Activated CD4-positive, alpha-beta T cell treated with anti-CD3 and anti-CD28 coated beads for 36 hours (primary cell): ENCODE measurements around the gene IFI35. TPM values are rescaled to one million over a fixed set of nuclear protein-coding genes. Genes with fewer than 3 reads are reported as not detected.
"Not testable (repeated sequence)": the region's sequence is repeated elsewhere in the genome, so short reads cannot be mapped to it uniquely, and the experiment has no call there.

ENCODE experiments used
- ATAC-seq: fragments of 200-7000 bp; cut with Tn5 transposase; one replicate; pipeline ENCODE4 v1.10.0; 2021; ENCODE audit warnings: mild to moderate bottlenecking, moderate library complexity
- CTCF ChIA-PET: fragments of 350-600 bp; sonication (Branson Sonifier 250); formaldehyde crosslinking; loops from one replicate; lab custom pipeline; 2021; ENCODE audit warnings: antibody characterized with exemption; lab: Charles Lee
- POLR2A ChIA-PET: fragments of 350-600 bp; sonication (Branson Sonifier 250); formaldehyde crosslinking; loops from one replicate; lab custom pipeline; 2021; ENCODE audit warnings: antibody characterized with exemption, inconsistent platforms; lab: Charles Lee
- DNase-seq: peaks from one replicate; pipeline ENCODE4 v3.0.0-alpha.2; 2020
- H3K27ac Mint-ChIP-seq: one replicate; pipeline ENCODE4 v1.8.0; 2021; ENCODE audit warnings: mixed read lengths
- H3K27me3 Mint-ChIP-seq: one replicate; pipeline ENCODE4 v1.8.0; 2021; ENCODE audit warnings: mixed read lengths
- H3K36me3 Mint-ChIP-seq: one replicate; pipeline ENCODE4 v1.8.0; 2021; ENCODE audit warnings: low read depth, mixed read lengths
- H3K4me1 Mint-ChIP-seq: one replicate; pipeline ENCODE4 v1.8.0; 2021; ENCODE audit warnings: mixed read lengths
- H3K4me3 Mint-ChIP-seq: one replicate; pipeline ENCODE4 v1.8.0; 2021; ENCODE audit warnings: mild to moderate bottlenecking, moderate library complexity, mixed read lengths
- H3K9me3 Mint-ChIP-seq: one replicate; pipeline ENCODE4 v1.8.0; 2021; ENCODE audit warnings: low read depth, mixed read lengths
- intact Hi-C, 2 experiments: fragments of 100-400 bp; cut with DNase I in 1 of 2; cut with micrococcal nuclease in 1 of 2; formaldehyde crosslinking; loops; one replicate each; pipeline versions ENCODE4 v1.14.2 to v1.15.1; 2022 to 2024; cut with DNase I, micrococcal nuclease
- total RNA-seq, 2 experiments: library from RNA; stranded (reverse); gene quantifications; one replicate each; pipeline ENCODE4 v1.2.3, GENCODE V29; 2021

IFI35 gene
- total RNA-seq, 2 experiments from 2014 or later, result 65.3 to 68.1 TPM

DNA sequence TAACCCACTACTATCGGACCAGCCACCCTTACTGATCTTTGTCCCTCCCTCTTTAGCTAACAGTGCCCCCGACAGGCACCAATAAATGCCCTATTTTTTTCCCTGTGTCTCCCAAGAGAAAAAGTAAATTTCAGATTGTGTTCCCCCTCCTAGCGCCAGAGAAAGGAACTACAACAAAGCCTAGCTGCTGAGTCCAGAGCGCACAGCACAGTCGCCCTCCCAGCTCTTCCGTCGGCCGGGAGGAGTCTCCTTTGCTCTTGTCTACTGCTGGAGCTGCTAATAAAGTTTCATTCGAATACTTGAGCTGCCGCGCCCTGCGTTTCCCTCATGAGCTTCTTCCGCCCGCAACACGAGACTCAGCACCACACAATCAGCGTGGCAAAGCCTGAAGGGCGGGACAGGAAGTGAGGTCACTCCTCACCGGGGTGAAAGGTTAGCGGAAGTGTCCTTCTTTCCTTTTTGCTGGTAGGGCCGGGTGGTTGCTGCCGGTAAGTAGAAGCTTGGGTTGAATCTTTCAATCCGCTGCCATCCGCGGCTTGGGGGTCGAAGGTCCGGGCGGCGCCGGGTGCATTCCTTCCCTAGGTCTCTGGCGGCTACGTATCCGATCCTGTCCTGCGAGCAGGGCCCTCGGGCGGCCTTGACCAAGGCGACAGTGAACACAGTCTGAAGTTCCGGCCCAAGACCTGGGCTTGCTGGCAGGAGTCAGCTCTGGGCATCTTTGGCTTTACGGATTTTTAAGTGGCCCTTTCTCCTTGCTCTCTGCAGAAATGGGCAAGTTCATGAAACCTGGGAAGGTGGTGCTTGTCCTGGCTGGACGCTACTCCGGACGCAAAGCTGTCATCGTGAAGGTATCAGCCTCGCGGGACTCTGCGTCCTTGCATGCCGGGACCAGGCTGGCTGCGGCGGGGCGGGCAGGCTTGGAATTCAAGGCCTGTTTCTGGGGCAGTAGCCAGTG, 8.3 kb upstream of the IFI35 start, which contains the start of gene RPL27:
Gene RPL27 (plus strand): TSS at position 436 of the 955 bp plus-strand sequence. CDS start 332 bp downstream, at position 768.
- H3K27ac Mint-ChIP-seq, result peak within 1 kb of the TSS; percentile 99
- H3K4me3 Mint-ChIP-seq, result peak within 1 kb of the TSS; percentile 95
- peaks cover 31% of the 10 kb centered on the region for H3K4me1 Mint-ChIP-seq
- H3K9me3 Mint-ChIP-seq, result no peaks in the 10 kb centered on the region
- H3K36me3 Mint-ChIP-seq, result peaks cover 51% of the 10 kb centered on the region
- no peaks in the 10 kb centered on the region for H3K27me3 Mint-ChIP-seq
- intact Hi-C loops, result loop anchor here (1.0 to 5.0 kb wide), 18 partner anchors 8 to 1311 kb away; partner anchors contain the start of genes AARSD1 (in 2 of the 2), BRCA1 (in 2 of the 2), PSME3 (in 2 of the 2) and PTGES3L (in 2 of the 2)
- CTCF ChIA-PET, result interaction anchor here (0.5 to 2.4 kb wide), 32 partner anchors 9 to 486 kb away, joined by 3 to 14 read pairs (median 5); partner anchors contain the start of genes AARSD1, AOC2, BECN1 and BRCA1
- ATAC-seq (peak; percentile 98), DNase-seq (peak; percentile 98)
- POLR2A ChIA-PET, result interaction anchor here (0.5 to 1.8 kb wide), 30 partner anchors 8 to 610 kb away, joined by 3 to 35 read pairs (median 4); partner anchors contain the start of genes AARSD1, BECN1, BRCA1 and CNTD1

- peak overlapping the region; percentile 95 for H3K4me3 Mint-ChIP-seq
- peaks cover 53% of the 10 kb centered on the region for H3K36me3 Mint-ChIP-seq
- DNase-seq, result no peak
- CTCF ChIA-PET, result interaction anchor here (1.3 to 2.4 kb wide), 8 partner anchors 8 to 421 kb away, joined by 4 to 14 read pairs (median 9); partner anchors contain the start of genes AOC2, BRCA1, IFI35 and PSMC3IP
- ATAC-seq, result no peak
- H3K4me1 Mint-ChIP-seq, result peaks cover 37% of the 10 kb centered on the region
- no peaks in the 10 kb centered on the region for H3K9me3 Mint-ChIP-seq
- intact Hi-C loops, result loop anchor here (5.0 kb wide), 3 partner anchors 167 to 1312 kb away; partner anchors contain the start of genes EIF1 (in 1 of the 2) and PSME3 (in 1 of the 2)
- H3K27ac Mint-ChIP-seq, result peak overlapping the region; percentile 99
- H3K27me3 Mint-ChIP-seq, result no peaks in the 10 kb centered on the region
- POLR2A ChIA-PET, result interaction anchor here (0.7 to 1.8 kb wide), 8 partner anchors 8 to 485 kb away, joined by 3 to 35 read pairs (median 4); partner anchors contain the start of genes BRCA1, DHX8, IFI35 and RETREG3
Observed at GRCh38 chr17:42999003-42999525, 7.5 kb upstream of the IFI35 start.

- Mint-ChIP-seq H3K4me3 (peak overlapping the region; percentile 28), H3K4me1 (peaks cover 37% of the 10 kb centered on the region), H3K36me3 (peaks cover 56% of the 10 kb centered on the region), H3K27ac (peak overlapping the region; percentile 67)
- POLR2A ChIA-PET, result interaction anchor here (0.6 kb wide), 2 partner anchors 344 to 367 kb away, joined by 3 to 4 read pairs; no protein-coding TSS in a partner anchor
- CTCF ChIA-PET, H3K9me3 Mint-ChIP-seq, intact Hi-C loops, ATAC-seq, H3K27me3 Mint-ChIP-seq, DNase-seq: not testable (repeated sequence)
Observed at GRCh38 chr17:43000894-43001293, 5.7 kb upstream of the IFI35 start.

DNA sequence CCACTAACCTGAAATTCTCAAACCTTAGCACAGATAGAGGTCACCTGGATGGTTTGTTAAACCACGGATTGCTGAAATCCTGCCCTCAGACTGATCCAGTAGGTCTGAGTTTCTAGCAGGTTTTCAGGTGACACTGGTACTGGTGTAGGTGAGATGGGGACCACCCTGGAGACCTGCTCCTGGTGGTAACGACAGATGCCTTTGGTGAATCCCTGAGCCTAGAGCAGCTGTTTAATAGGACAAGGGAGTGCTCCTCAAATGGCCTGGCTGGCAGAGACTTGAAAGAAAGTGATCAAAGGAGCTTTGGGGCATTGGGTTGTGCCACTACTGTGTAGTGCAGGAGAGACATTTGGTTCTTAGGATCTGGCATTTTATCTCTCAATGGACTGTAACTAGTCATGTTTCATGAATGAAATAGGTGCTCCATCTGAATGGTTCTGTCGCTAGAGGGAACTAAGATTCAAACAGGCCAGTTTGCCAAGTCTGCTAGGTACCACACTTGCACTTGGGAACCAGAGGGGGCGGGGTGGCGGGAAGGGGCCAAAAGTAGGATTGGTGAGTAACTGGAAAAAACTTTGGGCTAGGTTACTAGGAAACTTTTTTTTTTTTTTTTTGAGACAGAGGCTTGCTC, 2.9 kb upstream of the IFI35 start:
- POLR2A ChIA-PET, result interaction anchor here (0.7 kb wide), 1 partner anchor 276 kb away, joined by 4 read pairs; no protein-coding TSS in a partner anchor
- no peak for DNase-seq

DNA sequence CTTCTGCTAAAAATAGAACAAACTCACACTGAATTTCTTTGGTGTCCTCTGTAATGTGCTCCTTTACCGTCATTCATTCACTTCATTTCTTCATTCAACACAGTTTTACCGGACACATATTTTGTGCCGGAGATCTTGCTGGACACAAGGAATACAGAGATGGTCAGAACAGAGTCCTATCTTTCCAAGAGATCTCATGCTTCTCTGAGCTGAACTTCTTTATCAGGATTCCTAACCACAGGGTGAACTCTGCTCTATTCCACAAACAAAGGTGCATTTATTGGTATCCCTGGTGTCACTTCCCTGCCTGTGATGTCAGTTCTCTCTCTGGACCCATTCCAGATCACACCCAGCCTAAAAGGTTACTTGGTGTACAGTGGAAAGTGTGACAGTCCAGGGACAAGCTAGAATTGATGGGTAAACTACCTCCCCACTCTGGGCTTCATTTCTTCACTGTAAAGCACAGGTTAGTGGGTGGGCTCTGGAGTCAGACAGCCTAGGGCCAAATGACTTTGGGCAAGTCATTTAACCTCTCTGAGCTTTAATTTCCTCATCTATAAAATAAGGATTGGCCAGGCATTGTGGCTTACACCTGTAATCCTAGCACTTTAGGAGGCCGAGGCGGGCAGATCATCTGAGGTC, 4.2 kb downstream of the IFI35 start:
- peaks cover 15% of the 10 kb centered on the region for H3K4me1 Mint-ChIP-seq
- H3K27ac Mint-ChIP-seq, result no peak overlapping the region
- H3K27me3 Mint-ChIP-seq, result no peaks in the 10 kb centered on the region
- H3K36me3 Mint-ChIP-seq, result peaks cover 24% of the 10 kb centered on the region
- H3K9me3 Mint-ChIP-seq, result no peaks in the 10 kb centered on the region
- ChIA-PET POLR2A (interaction anchor here (0.6 kb wide), 2 partner anchors 13 to 317 kb away, joined by 3 to 4 read pairs; no protein-coding TSS in a partner anchor), CTCF (interaction anchor here (0.5 kb wide), 1 partner anchor 16 kb away, joined by 3 read pairs; no protein-coding TSS in a partner anchor)
- ATAC-seq, result no peak
- DNase-seq, result no peak
- H3K4me3 Mint-ChIP-seq, result no peak overlapping the region
- intact Hi-C loops, result no loop called here

More for the DNA sequence above, 2.9 kb upstream of the IFI35 start:
- intact Hi-C loops, result no loop called here
- H3K27me3 Mint-ChIP-seq, result no peaks in the 10 kb centered on the region
- CTCF ChIA-PET, result interaction anchor here (1.9 kb wide), 1 partner anchor 21 kb away, joined by 5 read pairs; no protein-coding TSS in a partner anchor
- no peak overlapping the region for H3K4me3 Mint-ChIP-seq
- no peak for ATAC-seq
- peaks cover 34% of the 10 kb centered on the region for H3K4me1 Mint-ChIP-seq
- H3K27ac Mint-ChIP-seq, result peak overlapping the region; percentile 61
- H3K9me3 Mint-ChIP-seq, result no peaks in the 10 kb centered on the region
- H3K36me3 Mint-ChIP-seq, result peaks cover 55% of the 10 kb centered on the region

DNA sequence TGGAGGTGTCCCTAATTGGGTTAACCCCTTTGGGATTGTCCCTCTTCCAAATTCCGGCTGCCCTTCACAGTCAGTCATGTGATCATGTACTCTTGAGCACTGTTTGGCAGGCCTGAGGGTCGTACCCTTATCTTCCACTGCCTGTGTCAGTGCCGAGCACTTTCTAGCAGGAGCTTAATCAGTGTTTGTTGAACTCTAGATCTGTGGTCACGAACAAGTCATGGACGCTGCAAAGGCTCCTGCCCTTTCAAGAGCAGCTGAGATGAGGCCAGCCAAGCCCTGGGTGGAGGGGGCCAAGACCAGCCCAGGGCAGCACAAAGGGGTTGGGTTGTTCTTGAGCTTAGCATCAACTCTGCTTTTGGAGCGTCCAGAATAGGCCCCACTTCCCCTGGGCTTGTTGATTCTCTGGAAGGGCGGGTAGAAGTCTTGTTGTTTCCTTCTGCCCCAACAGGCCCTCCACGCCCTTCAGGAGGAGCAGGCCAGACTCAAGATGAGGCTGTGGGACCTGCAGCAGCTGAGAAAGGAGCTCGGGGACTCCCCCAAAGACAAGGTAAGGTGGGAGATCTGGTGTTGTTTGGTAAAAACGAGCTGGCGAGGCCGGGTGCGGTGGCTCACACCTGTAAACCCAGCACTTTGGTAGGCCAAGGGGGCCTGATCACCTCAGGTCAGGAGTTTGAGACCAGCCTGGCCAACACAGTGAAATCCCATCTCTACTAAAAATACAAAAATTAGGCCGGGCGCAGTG, 5.3 kb downstream of the IFI35 start:
- Mint-ChIP-seq H3K27me3 (no peaks in the 10 kb centered on the region), H3K27ac (no peak overlapping the region), H3K9me3 (no peaks in the 10 kb centered on the region), H3K36me3 (peaks cover 22% of the 10 kb centered on the region), H3K4me1 (peaks cover 12% of the 10 kb centered on the region), H3K4me3 (no peak overlapping the region)
- POLR2A ChIA-PET, result interaction anchor here (0.6 kb wide), 1 partner anchor 318 kb away, joined by 3 read pairs; no protein-coding TSS in a partner anchor
- ATAC-seq, result no peak
- DNase-seq, result no peak
- intact Hi-C loops, result no loop called here
- CTCF ChIA-PET, result interaction anchor here (0.7 to 0.8 kb wide), 2 partner anchors 14 to 337 kb away, joined by 3 read pairs; partner anchors contain the start of gene RPL27

- Mint-ChIP-seq H3K4me1 (peaks cover 9% of the 10 kb centered on the region), H3K36me3 (peaks cover 21% of the 10 kb centered on the region), H3K9me3 (no peaks in the 10 kb centered on the region), H3K27me3 (no peaks in the 10 kb centered on the region), H3K27ac (no peak overlapping the region), H3K4me3 (no peak overlapping the region)
- ChIA-PET POLR2A (no interaction called here), CTCF (no interaction called here)
- intact Hi-C loops, result no loop called here
- ATAC-seq (no peak), DNase-seq (no peak)
Observed at GRCh38 chr17:43013296-43013695, 6.7 kb downstream of the IFI35 start.

- H3K4me3 Mint-ChIP-seq, result no peak overlapping the region
- H3K36me3 Mint-ChIP-seq, result peaks cover 21% of the 10 kb centered on the region
- no peak overlapping the region for H3K27ac Mint-ChIP-seq
- ATAC-seq (no peak), DNase-seq (no peak)
- peaks cover 14% of the 10 kb centered on the region for H3K4me1 Mint-ChIP-seq
- ChIA-PET POLR2A (no interaction called here), CTCF (no interaction called here)
- no peaks in the 10 kb centered on the region for H3K9me3 Mint-ChIP-seq
- no peaks in the 10 kb centered on the region for H3K27me3 Mint-ChIP-seq
- intact Hi-C loops, result no loop called here
Observed at GRCh38 chr17:43014020-43014648, 7.5 kb downstream of the IFI35 start.

DNA sequence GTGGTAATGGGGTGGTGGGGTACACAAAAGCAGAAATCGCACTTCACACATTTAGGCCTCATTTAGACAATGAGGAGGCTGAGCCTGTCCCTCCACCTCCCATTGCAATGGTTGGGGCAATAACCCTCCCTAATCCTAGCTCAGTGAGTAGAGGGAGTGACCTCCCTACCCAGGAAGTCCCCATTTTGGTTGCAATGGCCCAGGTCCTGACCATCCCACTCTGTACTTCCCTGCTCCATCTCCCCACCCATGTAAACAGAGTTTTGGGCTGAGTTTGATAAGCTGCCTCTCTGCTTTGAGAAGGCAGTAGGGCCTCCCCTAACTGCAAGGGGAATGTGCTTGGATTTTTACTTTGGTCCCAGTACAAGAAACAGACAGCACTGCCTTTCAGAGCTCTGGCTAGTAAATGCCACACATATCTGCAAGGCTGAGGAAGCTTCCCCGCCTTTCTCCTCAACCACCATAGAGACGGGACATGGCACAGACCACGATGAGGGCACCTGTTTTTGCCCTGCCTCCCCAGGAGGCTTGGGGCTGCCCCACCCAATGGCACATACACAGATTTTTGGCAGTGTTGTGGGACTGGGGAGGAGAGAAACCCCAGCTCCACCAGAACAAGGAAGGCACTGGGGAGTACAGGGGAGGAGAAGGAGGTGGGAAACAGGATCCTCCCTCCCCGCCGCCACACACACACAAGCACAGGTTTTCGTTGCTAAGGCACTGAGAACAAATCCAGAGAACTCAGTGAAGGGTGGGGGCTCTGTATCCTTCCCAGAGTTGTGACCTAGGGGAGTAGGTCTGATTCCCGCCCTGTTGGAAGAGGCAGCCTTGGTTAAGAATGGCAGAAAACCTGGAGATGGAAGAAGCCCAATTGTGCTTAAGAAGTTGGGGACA, 8.3 kb downstream of the IFI35 start:
- no peaks in the 10 kb centered on the region for H3K27me3 Mint-ChIP-seq
- ChIA-PET CTCF (no interaction called here), POLR2A (no interaction called here)
- ATAC-seq, result no peak
- H3K9me3 Mint-ChIP-seq, result no peaks in the 10 kb centered on the region
- no peak overlapping the region for H3K27ac Mint-ChIP-seq
- peaks cover 20% of the 10 kb centered on the region for H3K4me1 Mint-ChIP-seq
- peaks cover 21% of the 10 kb centered on the region for H3K36me3 Mint-ChIP-seq
- H3K4me3 Mint-ChIP-seq, result no peak overlapping the region
- intact Hi-C loops, result no loop called here
- no peak for DNase-seq
